Hypothalamus (tissue), 51 donors: ENCODE measurements around the gene SPTY2D1.

Experiments
- DNase-seq, 51 donors: peaks; one replicate each; lab custom pipeline; 2025; lab: John Stamatoyannopoulos, UW

Gene SPTY2D1

DNA sequence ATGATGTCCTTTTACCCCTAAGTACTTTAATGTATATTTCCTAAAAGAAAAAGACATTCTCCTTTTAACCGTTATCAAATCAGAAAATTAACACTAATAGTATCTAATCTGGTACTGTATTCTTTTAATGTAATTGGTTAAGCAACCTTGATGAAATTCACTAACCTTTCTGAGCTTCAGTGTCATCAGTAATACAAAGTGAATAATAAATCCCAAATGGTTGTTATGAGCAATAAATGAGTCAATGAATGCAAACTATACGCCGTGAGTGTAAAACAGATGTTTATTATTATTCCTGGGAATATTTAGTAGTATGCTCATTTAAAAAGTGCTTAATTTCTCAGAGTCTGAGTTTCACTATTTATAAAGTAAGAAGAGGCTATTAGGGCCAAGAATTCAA, 67.1 kb downstream of the SPTY2D1 start:
- no peak for DNase-seq

DNA sequence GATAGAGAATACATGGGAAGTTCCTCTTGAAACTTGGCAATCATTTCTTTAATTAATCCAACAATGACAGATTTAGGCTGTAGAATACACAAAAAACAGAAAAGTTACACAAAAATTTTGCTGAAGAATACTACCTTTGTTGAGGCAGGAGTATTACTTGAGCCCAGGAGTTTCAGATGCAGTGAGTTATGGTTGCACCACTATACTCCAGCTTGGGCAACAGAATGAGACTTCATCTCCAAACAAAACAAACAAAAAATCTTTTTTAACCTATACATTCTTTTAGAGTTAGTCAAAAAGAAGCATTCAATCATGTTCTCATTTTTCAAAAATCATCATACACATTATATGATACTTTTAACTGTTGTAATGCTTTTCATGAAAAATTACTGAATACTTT, 67.7 kb downstream of the SPTY2D1 start:
- no peak for DNase-seq

DNA sequence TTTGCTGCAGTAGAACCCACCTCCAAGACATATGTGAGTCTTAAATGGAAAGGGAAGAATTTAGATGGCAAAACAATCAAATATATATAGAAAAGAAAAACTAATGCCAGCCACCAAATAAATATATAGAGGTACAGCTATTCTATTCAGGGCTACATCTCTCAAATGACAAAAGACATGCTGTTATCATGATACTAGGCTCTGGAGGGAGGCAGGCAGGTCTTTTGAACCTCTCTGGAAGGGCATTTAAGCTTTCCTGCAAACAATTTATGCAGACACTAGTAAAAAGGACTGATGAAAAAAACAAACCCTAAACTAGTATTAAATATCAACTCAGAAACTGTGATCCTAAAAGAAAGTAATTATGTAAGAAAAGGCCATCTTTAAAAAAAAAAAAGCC, 70.0 kb downstream of the SPTY2D1 start:
- DNase-seq, result no peak

- DNase-seq, result no peak
These were observed 70.9 kb downstream of the SPTY2D1 start for GRCh38 chr11:18563090-18563730.
